ENCODE data around the gene PFKFB4.

DNA sequence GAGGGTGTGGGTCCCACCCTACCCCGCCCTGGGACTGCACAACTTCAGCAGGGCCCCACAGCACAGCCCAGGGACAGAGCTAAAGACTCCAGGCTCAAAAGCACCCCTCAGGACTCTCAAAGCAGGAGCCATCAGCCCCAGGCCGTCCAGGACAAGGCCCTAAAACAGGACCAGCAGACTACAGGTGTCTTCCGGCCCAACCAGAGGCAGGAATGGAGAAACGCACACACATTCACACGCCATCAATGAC is 84.0 kb downstream of the PFKFB4 start:
- TF ChIP-seq EZH2phosphoT487 (IDR thresholded peaks at IDR 0.05; ENCODE audit: borderline replicate concordance, low read depth) (no peak), GABPA (IDR thresholded peaks at IDR 0.05; ENCODE audit: low read depth) (no peak), SMC3 (IDR thresholded peaks at IDR 0.05; ENCODE audit: low read depth, low read length) (no peak), RCOR1 (IDR thresholded peaks at IDR 0.05; ENCODE audit: low read length) (no peak), NRF1 (IDR thresholded peaks at IDR 0.05; ENCODE audit: low read depth, low read length) (no peak), CHD2 (IDR thresholded peaks at IDR 0.05; ENCODE audit: low read length, partially characterized antibody) (no peak), RAD21 (IDR thresholded peaks at IDR 0.05; ENCODE audit: low read length) (no peak), YY1 (IDR thresholded peaks at IDR 0.05; ENCODE audit: low read depth) (no peak; the same call in 1 of the 2 replicates)
- TF ChIP-seq, protein P1, sequence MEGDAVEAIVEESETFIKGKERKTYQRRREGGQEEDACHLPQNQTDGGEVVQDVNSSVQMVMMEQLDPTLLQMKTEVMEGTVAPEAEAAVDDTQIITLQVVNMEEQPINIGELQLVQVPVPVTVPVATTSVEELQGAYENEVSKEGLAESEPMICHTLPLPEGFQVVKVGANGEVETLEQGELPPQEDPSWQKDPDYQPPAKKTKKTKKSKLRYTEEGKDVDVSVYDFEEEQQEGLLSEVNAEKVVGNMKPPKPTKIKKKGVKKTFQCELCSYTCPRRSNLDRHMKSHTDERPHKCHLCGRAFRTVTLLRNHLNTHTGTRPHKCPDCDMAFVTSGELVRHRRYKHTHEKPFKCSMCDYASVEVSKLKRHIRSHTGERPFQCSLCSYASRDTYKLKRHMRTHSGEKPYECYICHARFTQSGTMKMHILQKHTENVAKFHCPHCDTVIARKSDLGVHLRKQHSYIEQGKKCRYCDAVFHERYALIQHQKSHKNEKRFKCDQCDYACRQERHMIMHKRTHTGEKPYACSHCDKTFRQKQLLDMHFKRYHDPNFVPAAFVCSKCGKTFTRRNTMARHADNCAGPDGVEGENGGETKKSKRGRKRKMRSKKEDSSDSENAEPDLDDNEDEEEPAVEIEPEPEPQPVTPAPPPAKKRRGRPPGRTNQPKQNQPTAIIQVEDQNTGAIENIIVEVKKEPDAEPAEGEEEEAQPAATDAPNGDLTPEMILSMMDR (IDR thresholded peaks at IDR 0.05): no peak
- TF ChIP-seq, protein P2, sequence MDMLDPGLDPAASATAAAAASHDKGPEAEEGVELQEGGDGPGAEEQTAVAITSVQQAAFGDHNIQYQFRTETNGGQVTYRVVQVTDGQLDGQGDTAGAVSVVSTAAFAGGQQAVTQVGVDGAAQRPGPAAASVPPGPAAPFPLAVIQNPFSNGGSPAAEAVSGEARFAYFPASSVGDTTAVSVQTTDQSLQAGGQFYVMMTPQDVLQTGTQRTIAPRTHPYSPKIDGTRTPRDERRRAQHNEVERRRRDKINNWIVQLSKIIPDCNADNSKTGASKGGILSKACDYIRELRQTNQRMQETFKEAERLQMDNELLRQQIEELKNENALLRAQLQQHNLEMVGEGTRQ (IDR thresholded peaks at IDR 0.05; ENCODE audit: borderline replicate concordance, low read depth, low read length): no peak
- TF ChIP-seq, protein P3, sequence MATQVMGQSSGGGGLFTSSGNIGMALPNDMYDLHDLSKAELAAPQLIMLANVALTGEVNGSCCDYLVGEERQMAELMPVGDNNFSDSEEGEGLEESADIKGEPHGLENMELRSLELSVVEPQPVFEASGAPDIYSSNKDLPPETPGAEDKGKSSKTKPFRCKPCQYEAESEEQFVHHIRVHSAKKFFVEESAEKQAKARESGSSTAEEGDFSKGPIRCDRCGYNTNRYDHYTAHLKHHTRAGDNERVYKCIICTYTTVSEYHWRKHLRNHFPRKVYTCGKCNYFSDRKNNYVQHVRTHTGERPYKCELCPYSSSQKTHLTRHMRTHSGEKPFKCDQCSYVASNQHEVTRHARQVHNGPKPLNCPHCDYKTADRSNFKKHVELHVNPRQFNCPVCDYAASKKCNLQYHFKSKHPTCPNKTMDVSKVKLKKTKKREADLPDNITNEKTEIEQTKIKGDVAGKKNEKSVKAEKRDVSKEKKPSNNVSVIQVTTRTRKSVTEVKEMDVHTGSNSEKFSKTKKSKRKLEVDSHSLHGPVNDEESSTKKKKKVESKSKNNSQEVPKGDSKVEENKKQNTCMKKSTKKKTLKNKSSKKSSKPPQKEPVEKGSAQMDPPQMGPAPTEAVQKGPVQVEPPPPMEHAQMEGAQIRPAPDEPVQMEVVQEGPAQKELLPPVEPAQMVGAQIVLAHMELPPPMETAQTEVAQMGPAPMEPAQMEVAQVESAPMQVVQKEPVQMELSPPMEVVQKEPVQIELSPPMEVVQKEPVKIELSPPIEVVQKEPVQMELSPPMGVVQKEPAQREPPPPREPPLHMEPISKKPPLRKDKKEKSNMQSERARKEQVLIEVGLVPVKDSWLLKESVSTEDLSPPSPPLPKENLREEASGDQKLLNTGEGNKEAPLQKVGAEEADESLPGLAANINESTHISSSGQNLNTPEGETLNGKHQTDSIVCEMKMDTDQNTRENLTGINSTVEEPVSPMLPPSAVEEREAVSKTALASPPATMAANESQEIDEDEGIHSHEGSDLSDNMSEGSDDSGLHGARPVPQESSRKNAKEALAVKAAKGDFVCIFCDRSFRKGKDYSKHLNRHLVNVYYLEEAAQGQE (IDR thresholded peaks at IDR 0.05; ENCODE audit: low read depth, low read length): no peak
- TF ChIP-seq, protein P4, sequence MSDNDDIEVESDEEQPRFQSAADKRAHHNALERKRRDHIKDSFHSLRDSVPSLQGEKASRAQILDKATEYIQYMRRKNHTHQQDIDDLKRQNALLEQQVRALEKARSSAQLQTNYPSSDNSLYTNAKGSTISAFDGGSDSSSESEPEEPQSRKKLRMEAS (IDR thresholded peaks at IDR 0.05; ENCODE audit: low read depth): no peak
